Neural cell (in vitro differentiated cells): ENCODE measurements around the gene NDUFS2.

Source experiments
- CTCF ChIP-seq: fragments of 450-650 bp; IDR thresholded peaks from 2 replicates; pipeline ENCODE4 v1.5.1; 2014; ENCODE audit warnings: antibody characterized with exemption, mild to moderate bottlenecking, moderate library complexity; ENCODE audit not compliant: poor library complexity, severe bottlenecking
- EP300 ChIP-seq: fragments of 450-650 bp; conservative IDR thresholded peaks from 2 replicates; pipeline ENCODE4 v1.6.1; 2014; ENCODE audit warnings: antibody characterized with exemption, mild to moderate bottlenecking, moderate library complexity; ENCODE audit not compliant: poor library complexity, severe bottlenecking
- EZH2 ChIP-seq: fragments of 200-600, 300-800 bp; shearing (Covaris generic), sonication (generic); IDR thresholded peaks from 2 replicates; pipeline ENCODE4 v1.6.1; 2014; ENCODE audit warnings: antibody characterized with exemption, low read length, borderline replicate concordance, mild to moderate bottlenecking; ENCODE audit not compliant: insufficient read depth, poor library complexity, severe bottlenecking
- MXI1 ChIP-seq: fragments of 450-650 bp; conservative IDR thresholded peaks from 2 replicates; pipeline ENCODE4 v1.6.1; 2014; ENCODE audit warnings: antibody characterized with exemption, mild to moderate bottlenecking; ENCODE audit not compliant: poor library complexity, severe bottlenecking
- POLR2AphosphoS5 ChIP-seq: IDR thresholded peaks from 2 replicates; pipeline ENCODE4 v1.6.1; 2012
- RAD21 ChIP-seq: fragments of 450-650 bp; conservative IDR thresholded peaks from 2 replicates; pipeline ENCODE4 v1.6.1; 2014; ENCODE audit warnings: antibody characterized with exemption, mild to moderate bottlenecking, moderate library complexity
- REST ChIP-seq: IDR thresholded peaks from 2 replicates; pipeline ENCODE4 v1.6.1; 2012; ENCODE audit warnings: borderline replicate concordance
- SMC3 ChIP-seq: fragments of 450-650 bp; conservative IDR thresholded peaks from 2 replicates; pipeline ENCODE4 v1.6.1; 2014; ENCODE audit warnings: antibody characterized with exemption, mild to moderate bottlenecking, moderate library complexity; ENCODE audit not compliant: poor library complexity
- TAF1 ChIP-seq: IDR thresholded peaks from 2 replicates; pipeline ENCODE4 v1.6.1; 2012; ENCODE audit warnings: low read depth

- TF ChIP-seq EP300 (no peak), EZH2 (no peak), CTCF (no peak), REST (no peak), POLR2AphosphoS5 (no peak), RAD21 (no peak), TAF1 (no peak), SMC3 (no peak), MXI1 (no peak)
These were observed 10.2 kb upstream of the NDUFS2 start for GRCh38 chr1:161191971-161192370.
